A172 (cell line): ENCODE results near the gene PGP. TPM values are rescaled to one million over a fixed set of nuclear protein-coding genes. Genes with fewer than 3 reads are reported as not detected.

Experiments
- DNase-seq: peaks from one replicate; pipeline ENCODE4 v3.0.0-alpha.2; 2015; ENCODE audit warnings: low spot score
- total RNA-seq: library from RNA; depleted of rRNA; stranded (reverse); fragments of >200 nt; shearing (Covaris generic); gene quantifications from 2 replicates; pipeline ENCODE4 v1.2.3, GENCODE V29; 2014

Gene PGP
- total RNA-seq, 1 experiment from 2014 or later, result 35.4 TPM

DNA sequence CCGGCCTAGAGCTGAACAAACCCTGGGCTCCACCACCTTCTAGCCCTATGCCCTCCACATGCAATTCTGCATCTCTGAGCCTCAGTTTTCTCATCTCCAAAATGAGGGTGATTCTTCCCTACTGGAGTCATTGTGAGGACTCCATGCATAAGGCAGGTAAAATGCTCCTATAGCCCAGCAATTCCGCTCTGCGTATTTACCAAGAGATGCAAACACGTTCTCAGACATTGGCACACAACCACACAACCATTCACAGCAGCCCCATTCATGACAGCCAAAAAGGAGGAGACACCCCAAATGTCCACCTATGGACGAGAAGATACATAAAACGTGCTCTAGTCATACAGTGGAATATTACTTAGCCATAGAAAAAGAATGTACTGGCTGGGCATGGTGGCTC is 14.3 kb downstream of the PGP start:
- no peak for DNase-seq

DNA sequence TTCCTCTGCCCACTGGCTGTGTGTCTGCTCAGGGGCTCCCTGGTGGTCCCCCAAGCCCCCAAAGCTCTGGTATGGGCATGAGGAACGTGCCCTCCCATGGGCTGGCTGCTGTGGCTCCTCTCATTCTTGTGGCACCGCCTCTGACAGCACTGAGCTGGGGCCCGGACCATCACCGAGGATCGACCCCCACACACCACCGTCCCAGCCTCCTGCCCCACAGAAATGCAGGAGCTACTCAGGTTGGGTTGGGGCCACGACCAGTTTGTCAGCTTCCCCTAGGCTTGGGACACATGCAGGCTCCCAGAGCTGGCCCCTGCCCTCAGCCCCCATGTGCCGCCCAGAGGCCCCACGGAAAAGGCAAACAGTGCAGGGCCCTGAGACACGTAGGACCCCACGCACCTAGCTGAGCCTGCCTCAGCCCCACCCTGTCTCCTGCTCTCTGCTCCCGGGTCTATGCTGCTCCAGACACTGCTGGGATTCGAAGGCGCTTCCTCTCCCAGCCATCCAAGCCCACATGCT is 15.0 kb downstream of the PGP start:
- no peak for DNase-seq

DNA sequence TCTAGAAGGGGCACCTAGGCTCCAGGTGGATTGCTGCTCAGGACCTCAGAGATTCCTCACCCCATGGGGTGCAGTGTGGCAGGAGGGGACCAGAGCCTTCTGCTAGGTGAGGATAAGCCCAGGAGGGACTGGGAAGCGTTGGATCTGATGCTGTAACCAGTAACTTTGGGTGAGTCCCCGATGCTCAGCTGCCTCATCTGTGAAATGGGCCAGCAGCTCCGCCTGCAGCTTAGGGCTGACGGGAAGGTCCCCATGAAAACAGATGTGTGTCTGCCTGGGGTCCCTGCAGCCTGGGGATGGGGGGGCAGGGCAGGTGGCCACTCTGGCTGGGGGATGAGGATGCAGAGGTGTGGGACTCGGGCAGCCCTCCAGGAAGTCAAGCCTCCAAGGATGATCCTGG is 15.5 kb downstream of the PGP start:
- DNase-seq, result no peak

DNA sequence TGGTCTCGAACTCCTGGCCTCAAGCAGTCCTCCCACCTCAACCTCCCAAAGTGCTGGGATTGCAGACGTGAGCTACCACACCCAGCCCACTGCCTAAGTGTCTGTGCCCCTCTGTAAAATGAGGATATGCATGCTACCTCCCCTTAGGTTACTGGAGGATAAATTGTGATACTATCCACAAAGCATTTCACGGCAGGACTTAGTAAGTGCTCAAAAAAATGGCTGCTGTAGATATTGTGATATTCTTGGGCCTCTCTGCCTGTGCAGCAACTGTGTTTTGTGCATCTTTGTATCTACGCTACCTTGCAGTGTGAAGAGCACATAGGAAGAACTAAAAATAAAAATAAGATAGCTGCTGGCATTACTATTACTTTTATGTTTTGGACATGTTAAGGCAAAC is 16.4 kb downstream of the PGP start:
- no peak for DNase-seq

DNA sequence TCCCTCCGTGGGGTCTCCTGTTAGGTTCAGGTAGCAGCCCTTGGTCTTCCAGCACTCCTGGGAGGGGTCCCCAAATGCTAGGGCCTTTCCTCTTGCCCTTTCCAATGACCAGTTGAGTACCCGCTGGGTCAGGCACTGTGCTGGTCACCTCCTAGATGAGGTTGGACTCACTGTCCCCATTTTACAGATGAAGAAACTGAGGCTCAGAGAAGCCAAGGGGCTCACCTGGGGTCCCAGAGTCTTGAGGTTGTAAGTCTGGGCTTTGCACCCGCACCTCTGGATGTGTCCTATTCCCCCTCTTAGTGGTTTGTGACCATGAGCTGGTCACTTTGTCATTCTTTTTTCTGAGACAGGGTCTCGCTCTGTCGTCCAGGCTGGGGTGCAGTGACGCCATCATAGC is 16.9 kb downstream of the PGP start:
- no peak for DNase-seq

DNA sequence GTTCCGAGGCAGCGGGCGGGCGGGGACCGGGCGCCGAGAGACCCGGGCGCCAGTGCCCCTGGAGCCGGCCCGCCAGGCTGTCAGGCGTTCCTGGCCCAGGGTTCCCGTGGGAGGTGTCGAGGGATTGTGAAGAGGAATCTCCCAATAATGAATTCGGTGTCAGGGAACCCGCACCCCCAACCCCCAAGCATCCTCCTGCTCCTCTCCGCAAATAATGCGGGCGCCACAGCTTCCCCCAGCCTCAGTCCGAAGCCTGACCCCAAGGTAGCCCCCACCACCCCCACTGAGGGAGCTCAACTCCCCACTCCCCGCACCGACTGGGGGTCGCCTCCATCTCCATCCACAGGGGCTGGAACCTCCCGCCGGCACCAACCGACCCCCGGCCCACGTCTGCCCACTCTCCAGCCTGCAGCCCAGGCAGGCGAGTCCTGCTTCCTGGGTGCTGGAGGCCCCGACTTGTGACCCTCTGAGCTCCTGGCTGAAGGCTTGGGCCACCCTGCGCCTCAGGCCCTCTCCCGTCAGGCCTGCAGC is 17.6 kb downstream of the PGP start:
- DNase-seq, result no peak

DNA sequence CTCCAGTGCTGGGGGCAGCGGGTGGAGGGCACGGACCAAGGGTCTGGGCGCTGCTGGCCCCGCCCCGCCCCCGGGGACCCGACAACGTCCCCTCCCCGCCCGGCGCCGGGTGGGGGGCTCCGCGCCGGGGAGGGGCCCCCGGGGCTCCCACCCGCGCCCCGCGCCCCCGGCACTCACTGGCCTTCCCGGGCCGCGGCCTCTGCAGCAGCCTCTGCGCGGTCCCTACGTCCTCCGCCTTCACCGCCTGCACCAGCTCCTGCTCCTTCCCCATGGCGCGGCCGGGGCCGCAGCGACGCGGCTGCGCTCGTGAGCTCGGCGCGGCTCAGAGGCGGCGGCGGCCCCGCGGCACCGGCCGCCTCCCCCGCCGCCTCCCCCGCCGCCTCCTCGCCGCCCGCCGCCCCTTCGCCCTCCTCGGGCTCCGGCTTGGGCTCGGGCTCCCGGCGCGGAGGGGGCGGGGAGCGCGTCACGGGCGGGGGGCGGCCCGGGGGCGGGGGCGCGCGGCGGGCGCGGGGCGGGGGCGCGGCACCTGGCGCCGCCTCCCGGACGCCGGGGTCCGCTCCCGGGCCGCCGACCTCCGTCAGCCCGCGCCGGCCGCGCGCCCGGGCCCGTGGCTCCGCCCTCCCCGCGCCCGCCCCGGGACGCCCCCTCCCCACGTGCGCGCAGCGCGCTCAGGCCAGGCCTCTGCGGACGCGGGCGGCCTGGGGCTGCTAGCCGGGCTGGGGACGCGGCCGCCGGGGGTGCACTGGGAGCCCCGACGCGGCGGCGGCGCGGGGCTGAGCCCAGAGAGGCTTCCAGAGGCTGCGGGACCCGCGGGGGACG is 18.3 kb downstream of the PGP start, which contains the start of gene CASKIN1:
TSS of gene CASKIN1 (minus strand) at position 444 of the 819 bp plus-strand sequence. CDS start at position 271, 173 bp downstream.
- no peak for DNase-seq

DNA sequence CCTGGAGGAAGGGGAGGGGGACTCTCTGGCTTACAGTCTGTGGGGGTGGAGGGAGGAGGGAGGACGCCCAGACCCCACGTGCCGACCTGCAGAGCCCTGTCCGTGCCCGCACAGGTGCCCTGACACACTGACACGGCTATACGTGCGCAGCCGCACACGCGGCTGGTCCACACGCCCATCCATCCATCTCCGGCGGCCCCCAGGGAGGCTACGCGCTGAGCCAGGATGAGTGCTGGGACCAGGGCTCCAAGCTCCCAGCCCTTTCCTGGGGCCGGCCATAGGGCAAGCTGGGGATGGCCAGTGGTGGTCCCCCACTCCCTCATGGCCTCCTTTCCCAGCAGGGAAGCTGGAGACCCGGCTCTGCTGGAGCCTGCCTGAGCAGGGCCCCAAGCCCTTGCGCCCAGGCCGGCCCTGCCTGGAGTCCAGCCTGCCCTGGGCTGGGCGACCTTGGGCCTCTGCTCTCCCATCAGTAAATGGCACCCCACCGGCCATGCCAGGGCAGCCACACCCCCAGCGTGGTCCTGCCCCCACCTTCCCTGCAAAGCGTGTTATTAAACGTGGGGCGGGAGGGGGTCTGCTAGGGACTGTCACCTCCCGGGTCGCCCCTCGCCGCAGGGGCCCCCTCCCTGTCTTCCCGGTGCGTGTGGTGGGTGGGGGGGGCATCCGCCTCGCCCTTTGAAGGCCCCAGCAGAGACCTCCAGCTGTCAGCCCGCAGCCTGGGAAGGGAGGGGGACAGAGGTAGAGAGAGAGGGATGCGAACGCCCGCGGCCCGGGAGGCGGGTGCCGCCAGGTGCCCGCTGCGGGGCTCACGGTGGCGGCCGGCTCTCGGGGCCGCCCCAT is 19.1 kb downstream of the PGP start:
- DNase-seq, result no peak

DNA sequence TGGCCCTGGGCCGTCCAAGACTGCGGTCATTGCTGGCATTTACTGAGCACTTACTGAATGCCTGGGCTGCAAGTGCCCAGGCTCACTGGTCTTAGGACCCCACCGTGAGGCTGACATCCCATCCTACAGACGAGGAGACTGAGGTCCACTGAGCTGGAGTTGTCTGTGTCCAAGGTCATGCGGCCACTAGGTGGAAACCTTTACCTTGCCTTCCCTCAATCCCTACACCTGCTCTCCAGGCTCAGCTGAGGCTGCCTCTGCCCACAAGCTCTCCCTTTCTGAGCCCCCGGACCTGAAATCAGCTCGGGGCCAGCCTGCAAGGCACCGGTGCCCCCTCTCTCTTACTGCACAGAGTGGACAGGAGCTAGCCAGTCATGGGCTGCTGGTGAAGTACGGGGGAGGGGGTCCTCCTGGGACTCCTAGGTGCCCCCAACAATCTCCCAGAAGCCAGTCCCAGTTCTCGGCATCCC is 19.8 kb downstream of the PGP start:
- peak; percentile 66 for DNase-seq

DNA sequence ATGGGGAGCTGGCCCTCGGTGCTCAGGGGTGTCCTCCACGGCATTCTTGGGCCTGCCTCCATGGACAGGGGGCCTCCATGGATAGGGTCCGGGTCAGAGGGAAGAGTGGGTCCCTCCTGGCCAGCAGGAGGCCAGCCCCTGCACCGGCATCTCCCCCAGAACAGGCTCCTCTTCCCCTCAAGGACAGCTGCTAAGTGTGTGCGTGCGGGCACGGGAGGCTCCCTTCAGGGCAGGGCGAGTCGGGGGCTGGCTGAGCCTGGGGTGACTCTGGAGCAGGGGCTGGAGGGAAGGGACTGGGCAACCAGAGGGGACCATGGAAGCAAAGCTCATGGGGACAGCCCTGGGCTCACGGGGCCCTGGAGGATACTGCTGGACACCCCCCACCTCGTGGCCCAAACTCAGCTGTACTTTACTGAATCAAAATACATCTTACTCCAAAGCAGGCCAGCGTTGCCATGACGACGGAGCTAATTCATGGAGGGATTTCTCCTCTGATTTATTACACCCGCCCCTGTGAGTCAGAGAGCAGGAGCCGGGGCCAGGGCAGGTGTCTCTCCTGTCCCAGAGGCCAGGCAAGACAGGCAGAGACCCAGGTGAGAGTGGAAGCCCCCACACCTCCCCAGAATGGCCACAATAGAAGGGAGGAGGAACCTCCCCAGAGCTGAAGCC is 20.3 kb downstream of the PGP start:
- DNase-seq, result peak; percentile 83

DNA sequence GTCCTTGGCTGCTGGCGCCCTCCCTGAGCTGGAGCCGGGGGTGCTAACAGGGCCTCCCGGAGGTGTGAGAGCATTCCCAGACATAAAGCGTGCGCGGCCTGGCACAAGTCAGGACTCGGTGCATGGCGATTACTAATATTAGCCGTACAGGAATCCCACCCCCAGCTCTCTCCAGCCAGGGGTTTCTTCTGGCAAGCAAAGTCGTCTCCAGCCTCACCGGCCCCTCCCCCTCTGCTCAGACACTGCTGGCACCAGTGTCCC is 23.3 kb downstream of the PGP start:
- DNase-seq, result no peak

DNA sequence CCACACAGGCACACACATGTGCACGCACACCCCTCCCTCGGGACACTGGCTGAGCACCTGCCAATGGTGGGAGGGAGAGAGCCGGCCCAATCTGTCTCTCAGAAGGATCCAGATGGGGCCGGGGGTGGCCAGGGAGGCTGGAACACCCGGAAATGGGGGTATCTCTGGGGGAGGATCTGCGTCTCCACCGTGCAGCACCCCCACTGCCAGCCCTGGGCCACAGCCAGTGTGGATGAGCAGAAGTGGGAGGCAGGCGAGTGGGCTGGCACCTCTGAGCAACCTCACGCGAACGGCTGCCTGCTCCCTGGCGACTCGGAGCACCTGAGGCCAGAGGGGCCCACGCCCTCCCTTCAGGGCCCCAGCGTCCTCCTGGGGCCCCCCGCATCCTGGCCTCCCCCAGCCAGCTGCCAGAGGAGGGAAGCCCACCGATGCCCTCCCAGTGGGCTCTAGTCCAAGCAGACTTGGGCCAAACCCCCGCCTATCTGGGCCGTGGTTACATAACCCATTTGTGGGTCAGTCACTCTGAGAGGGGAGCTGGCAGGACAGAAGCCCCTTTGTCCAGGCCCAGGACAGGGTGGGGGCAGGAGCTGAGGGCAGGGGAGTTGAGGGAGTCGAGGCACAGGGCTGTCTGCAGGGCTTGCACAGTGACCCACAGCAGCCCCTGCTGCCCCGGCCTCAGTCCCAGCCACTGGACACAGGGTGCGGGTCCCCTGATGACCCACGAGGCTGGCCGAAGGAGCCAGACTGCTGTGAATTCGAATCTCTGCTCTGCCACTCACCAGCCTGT is 23.8 kb downstream of the PGP start:
- no peak for DNase-seq

DNA sequence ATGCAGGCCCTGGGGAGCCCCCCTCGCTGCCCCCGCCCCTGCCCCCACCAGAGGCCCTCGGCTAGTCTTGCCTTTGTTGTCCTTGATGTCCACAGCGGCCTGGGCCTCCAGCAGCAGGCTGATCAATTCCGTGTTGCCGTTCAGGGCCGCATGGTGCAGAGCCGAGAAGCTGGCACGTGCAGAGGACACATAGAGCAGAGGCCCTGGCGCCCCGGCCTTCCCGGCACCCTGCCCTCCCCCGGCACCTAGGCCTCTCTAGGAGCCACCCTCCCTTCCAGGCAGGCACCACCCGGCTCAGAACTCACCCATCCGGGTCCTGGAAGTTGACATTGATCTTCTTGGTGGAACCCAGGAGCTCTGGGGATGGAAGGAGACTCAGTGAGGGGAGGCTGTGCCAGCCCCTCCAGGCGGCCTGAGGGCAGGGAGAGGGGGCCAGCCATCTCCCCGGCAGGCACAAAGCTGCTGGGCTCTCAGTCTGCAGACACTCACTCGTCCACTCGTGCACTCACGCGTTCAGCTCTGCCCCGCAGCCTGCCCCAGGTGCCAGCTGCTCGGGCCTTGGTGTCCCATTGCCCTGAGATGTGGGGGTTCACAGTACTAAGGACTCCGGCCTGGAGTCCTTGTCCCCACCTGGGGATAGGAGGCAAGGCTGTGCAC is 24.5 kb downstream of the PGP start:
- DNase-seq, result no peak

DNA sequence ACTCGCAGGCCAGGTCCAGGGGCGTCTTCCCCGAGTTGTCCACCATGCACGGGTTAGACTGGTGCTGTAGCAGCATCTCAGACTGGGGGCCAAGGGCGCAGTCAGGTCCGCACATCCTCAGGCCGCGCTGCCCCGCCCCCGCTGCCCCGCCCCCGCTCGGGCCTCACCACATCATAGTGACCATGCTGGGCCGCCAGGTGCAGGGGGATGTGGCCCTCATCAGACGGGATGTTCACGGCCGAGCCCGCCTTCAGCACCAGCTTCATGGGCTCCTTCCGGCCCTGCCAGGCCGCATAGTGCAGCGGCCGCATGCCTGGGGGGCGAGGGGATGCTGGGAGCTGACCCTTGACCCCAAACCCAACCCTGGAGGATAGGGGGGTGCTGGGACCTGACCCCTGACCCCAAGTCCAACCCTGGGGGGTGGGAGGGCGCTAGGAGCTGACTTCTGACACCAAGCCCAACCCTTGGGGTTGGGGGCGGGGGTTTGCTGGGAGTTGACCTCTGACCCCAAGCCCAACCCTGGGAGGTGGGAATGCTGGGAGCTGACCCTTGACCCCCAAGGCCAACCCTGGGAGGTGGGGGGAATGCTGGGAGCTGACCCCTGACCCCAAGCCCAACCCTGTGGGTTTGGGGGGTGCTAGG is 25.3 kb downstream of the PGP start:
- no peak for DNase-seq

DNA sequence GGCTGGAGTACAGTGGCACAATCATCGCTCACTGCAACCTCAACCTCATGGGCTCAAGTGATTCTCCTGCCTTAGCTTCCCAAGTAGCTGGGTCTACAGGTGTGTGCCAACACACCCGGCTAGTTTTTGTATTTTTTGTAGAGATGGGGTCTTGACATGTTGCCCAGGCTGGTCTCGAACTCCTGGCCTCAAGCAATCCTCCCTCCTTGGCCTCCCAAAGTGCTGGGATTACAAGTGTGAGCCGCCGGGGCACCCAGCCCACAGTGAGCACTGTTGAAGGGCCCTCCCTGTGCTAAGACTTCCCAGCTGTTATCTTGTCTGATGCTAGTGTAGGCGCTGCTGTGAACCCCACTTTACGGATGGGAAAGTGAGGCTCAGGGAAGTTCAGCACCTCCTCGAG is 26.2 kb downstream of the PGP start:
- DNase-seq, result no peak

DNA sequence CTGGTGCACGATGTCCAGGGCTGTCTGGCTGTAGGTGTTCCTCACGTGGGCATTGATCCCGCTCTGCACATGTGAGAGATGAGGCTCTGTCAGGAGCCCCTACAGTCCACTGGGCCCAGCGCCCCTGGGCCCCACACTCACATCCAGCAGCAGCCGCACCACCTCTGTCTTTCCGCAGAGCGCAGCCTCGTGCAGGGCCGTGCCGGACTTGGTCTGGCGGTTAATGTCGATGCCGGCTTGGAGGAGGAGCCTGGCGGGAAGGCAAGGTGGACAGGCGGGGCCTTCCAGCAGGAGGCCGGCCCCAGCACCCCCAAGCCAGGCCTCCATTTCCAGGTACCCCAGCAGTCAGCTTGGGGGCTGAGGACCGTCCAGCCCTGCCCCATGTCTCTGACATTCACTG is 27.4 kb downstream of the PGP start:
- DNase-seq, result no peak

DNA sequence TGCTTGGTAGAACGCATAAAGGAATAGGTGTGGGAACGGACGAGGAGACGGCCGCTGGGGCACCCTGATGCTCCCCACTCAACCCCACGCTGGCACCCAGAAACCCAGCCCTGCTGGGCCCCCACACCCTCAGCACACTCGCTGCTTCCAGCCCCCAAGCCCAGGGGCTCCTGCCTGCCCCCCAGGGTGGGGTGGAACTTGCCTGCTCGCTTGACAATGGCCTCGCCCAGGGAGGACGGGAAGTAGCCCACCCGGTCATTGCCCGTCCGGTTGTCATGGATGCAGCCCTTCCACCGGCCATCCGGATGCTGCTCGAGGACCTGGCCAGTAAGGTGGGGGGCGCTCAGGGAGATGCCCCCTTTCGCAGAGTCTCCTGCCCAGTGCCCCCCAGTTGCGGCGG is 28.1 kb downstream of the PGP start:
- DNase-seq, result no peak

DNA sequence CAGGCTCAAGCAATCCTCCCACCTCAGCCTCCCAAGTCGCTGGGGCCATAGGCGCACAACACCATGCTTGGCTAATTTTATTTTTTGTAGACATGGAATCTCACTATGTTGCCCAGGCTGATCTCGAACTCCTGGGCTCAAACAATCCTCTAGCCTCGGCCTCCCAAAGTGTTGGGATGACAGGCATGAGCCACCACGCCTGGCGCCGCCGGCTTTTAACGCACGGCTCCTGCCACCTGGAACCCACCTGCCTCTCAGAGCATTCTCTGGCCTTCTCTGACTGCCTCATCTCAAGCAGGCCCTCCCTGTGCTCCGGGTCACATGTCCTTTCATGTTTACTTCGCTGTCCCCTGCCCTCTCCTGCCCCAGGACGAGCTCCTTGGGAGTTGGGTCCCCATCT is 28.6 kb downstream of the PGP start:
- no peak for DNase-seq

DNA sequence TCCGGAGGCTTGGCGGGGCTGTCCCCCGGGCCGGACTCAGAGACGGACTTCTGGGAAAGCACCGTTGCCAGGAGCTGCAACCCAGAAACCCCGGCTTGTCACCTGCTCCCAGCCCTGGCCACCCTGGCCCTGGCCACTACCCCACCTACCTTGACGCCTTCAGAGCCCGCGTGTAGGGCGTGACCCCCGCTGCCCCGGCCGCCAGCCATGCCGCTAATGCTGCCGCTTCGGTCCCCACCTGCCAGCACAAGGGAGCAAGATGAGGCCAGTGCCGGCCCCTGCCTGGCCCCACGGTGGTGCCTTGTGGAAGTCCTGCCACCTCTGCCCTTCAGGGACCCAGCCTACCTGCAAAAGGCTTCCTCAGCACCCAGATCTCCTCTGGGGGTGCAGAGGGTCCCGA is 29.7 kb downstream of the PGP start:
- DNase-seq, result no peak

DNA sequence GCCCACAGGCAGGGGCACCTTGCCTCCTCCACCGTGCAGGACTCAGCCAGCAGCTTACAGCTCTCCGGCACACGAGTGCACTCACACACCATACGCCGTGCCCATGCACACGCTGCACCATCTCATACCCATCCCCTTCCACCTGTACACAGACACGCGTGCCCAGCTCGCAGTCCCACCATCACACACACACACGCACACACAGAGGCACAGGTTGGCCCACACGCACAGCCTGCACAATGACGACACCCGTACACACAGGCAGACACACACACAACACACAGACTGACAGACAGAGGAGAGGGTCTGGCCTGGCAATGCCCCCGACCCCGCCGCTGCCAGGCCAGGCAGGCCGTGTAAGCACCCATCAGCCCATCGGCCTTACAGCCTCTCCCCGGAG is 30.3 kb downstream of the PGP start:
- no peak for DNase-seq
